GM10266 (cell line): ENCODE measurements around the gene DYNLL1.
A peak's percentile ranks its signal among the peaks of the same experiment; 100 is the strongest.

Experiments used
- DNase-seq: peaks from one replicate; pipeline ENCODE4 v3.0.0; 2012; ENCODE audit errors: extremely low spot score
- TF ChIP-seq, protein P1 (sequence below): IDR thresholded peaks from 2 replicates; pipeline ENCODE4 v1.5.1; 2012; ENCODE audit warnings: mild to moderate bottlenecking, low read depth; ENCODE audit not compliant: control insufficient read depth, insufficient read depth; ENCODE audit errors: missing control alignments

The DYNLL1 gene

DNA sequence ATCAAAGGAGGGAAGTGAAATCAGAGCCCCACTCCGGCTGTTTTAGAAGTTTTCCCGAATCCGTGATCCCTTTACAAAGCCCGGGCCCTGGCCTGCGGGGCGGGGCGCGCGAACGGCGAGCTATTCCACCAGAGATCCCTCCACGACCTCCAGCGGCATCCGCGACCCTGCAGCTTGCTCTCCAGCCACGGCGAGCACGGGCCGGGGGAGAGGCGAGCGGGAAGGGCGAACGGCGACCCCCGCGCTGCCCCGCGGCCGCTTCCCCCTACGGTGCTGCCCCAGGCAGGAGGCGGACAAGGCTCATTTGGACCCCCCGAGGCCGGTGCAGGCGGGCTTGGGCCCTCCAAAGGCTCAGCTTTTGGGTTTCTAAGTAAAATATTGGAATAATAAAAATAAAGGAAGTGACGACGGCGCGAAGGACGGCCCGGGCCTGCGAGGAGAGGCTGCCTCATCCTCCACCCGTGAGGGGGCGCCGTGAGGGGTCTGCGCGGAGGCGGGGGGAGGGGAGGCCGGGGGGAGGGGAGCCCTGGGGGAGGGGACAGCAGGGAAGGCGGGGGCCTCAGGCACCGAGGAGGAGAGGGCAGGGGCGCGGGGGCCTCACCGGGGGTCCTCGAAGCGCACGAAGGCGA is 27.0 kb upstream of the DYNLL1 start:
- TF ChIP-seq, protein P1, sequence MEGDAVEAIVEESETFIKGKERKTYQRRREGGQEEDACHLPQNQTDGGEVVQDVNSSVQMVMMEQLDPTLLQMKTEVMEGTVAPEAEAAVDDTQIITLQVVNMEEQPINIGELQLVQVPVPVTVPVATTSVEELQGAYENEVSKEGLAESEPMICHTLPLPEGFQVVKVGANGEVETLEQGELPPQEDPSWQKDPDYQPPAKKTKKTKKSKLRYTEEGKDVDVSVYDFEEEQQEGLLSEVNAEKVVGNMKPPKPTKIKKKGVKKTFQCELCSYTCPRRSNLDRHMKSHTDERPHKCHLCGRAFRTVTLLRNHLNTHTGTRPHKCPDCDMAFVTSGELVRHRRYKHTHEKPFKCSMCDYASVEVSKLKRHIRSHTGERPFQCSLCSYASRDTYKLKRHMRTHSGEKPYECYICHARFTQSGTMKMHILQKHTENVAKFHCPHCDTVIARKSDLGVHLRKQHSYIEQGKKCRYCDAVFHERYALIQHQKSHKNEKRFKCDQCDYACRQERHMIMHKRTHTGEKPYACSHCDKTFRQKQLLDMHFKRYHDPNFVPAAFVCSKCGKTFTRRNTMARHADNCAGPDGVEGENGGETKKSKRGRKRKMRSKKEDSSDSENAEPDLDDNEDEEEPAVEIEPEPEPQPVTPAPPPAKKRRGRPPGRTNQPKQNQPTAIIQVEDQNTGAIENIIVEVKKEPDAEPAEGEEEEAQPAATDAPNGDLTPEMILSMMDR = peak; percentile 42
- DNase-seq = peak; percentile 74

DNA sequence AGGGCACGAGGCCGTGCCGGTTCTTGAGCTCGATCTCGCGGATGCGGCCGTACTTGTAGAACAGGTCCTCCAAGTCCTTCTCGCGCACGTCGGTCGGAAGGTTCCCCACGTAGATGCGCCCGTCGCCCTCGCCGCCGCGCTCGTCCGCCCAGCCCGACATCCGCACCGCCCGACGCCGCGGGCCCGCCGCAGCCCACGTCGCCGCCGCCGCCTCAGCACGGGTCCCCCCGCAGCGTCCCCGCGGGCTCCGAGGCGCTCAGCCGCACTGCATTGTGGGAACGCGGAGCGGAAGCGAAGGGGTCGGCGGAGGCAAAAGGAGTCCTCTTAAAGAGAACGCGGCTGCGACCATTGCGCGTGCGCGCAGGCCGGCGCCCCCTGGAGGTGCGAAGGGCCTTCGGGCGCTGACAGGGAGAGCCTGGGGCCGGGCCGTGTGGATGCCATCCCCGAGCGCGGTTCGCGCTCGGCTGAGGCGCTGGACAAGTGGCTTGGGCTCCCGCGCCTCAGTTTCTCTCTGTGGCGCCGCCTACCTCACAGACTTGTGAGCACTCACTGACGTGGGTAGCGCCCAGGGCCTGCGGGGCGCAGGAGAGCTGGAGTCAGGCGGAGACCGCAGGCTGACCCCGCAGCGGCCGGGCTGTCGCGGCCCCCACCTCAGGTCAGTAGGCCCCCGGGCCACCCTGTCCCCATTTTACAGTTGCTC is 26.3 kb upstream of the DYNLL1 start, which contains the start of gene SRSF9:
SRSF9 (minus strand) TSS at position 299 of the 700 bp plus-strand sequence; CDS start at position 160, 139 bp downstream.
- TF ChIP-seq, protein P1 = peak; percentile 94
- DNase-seq = peak; percentile 99

DNA sequence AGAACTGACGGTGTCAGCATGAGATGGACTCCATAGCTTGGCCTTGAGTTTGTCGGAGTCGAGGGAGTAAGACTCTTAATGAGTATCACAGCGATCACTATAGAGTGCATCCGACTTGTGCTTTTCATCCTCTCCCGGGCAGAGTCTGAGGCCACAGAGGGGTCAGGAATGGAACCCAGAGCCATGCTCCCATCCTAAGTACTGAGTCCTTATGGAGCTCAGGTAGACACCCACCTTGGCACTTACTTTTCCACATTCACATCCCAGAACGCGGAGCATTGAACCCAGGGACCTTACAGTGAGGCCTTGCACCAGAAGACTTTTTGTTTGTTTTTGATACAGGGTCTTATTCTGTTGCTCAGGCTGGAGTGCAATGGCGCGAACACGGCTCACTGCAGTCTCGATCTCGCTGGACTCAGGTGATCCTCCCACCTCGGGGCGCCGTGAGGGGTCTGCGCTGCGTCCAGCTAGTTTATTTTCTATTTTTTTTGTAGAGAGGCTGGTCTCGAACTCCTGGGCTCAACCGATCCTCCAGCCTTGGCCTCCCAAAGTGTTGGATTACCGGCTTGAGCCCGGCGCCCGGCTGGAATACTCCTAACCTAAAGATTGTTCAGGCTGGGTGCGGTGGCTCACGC is 25.6 kb upstream of the DYNLL1 start:
- peak; percentile 40 for DNase-seq
- TF ChIP-seq, protein P1 = no peak

DNA sequence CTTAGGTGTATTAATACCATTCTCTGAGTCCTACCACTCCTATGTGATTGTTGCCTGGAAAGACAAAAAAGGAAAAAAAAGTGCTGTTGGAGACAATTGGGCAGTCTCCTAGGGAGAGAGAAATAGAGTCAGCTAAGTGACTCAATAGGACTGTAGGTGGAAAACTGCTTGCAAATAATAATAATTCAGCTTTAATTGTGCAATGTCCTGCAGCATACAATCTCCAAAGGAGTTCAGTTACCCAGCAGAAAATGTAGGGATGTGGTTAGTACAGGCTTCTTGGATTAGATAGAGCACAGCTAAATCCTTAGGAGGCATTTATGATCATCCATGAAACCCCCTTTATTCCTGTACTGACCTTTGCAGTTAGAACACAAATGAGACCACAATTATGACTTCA is 23.4 kb upstream of the DYNLL1 start:
- DNase-seq = no peak
- TF ChIP-seq, protein P1 = no peak

DNA sequence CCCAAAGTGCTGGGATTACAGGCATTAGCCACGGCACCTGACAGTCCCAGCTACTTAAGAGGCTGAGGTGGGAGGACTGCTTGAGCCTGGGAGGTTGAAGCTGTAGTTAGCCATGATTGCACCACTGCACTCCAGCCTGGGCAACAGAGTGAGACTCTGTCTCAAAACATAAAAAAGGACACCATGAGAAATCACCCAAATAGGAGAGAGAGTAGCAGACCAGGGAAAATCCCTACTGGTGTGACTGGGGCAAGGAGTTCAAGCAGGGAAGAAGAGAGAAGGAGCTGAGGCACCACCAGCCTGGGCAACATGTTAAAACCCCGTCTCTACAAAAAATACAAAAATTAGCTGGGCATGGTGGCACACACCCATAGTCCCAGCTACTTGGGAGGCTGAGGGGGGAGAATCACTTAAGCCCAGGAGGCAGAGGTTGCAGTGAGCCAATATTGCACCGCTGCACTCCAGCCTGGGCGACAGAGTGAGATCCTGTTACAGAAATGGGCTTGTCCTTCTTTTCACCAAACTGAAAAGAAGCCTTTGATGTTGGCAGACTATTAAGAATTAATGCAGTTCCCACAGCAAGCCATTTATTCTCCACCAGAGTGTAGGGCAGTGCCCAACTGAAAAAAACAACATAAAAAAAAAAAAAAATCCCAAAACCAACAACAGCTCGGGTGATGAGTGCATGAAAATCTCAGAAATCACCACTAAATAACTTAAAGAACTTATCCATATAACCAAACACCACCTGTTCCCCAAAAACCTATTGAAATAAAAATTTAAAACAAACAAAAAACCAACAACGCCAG is 21.9 kb upstream of the DYNLL1 start:
- TF ChIP-seq, protein P1 = no peak
- DNase-seq = no peak

DNA sequence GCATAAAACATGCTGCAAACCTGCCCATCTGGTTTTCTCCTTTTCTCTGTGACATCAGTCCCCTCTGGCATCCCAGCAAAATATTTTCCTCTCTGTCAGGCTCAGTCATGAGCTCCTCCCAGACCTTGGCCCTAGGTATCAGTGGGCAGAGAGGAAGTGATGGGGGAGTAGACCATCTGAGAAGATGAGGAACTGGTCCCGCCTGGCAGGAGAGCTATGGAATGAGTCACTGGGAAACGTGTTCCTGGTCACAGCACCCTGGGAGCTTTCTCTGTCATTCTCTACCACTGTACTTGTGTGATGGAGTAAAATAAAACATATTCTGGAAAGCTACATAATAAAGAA is 21.3 kb upstream of the DYNLL1 start:
- TF ChIP-seq, protein P1 = no peak
- no peak for DNase-seq

DNA sequence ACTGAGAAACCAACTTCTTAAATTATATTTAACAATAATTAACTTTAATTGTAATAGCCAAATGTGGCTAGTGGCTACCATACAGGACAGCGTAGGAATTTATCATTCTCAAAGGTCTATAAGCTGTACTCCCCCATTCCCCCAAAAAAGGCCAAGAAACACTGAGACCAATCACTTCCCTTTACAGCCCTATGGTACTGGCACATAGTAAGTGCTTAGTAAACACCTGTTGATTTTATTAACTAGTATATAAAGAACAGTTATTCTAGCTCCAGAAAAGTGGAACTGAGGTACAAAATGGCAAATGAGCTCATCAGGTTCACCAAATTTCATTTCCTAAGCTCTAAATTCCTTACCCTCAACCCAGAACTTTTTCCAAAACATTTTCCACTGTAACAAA is 20.3 kb upstream of the DYNLL1 start:
- TF ChIP-seq, protein P1 = no peak
- no peak for DNase-seq
